ENCODE data around the gene LRRC3C.
A peak's percentile ranks its signal among the peaks of the same experiment; 100 is the strongest.

The LRRC3C gene

GRCh38 chr17:39950871-39951348 lies 23.4 kb downstream of the LRRC3C start:
- no peak for DNase-seq

DNA sequence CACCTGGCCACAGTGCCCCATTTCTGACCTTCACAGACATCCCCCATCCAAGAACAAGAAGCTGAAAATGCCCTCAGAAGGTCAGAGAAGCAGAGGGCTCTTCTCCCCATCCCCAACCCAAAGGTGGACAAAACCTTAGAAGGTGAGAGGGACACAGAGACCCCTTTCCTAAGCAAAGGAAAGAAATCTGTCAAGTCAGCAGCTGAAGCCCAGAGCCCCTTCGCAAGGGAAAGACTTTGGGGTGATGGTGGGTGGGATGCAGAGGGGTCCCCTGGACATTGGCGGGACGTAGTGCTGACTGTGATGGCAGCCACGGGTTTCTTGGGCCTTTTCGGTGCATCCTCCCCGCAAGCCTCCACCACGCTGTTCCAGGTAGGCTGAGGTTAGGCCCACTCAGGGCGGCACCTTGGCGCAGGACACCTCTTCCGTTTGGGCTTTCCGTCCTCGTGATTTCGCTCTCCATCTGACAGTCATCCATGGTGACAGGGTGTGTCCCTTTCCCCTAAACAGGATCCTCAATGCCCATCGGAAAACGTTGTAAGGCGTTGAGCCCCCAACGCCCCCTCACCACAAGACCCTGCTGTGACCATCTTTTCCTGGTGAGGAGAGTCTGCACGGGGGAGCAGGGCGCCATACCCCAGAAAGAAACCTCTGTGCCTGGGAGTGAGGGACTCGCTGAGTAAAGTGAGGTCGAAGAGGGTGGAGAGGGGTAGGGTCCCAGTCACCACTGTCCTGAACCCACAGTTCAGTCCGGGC lies 24.6 kb downstream of the LRRC3C start:
- no peak for DNase-seq

DNA sequence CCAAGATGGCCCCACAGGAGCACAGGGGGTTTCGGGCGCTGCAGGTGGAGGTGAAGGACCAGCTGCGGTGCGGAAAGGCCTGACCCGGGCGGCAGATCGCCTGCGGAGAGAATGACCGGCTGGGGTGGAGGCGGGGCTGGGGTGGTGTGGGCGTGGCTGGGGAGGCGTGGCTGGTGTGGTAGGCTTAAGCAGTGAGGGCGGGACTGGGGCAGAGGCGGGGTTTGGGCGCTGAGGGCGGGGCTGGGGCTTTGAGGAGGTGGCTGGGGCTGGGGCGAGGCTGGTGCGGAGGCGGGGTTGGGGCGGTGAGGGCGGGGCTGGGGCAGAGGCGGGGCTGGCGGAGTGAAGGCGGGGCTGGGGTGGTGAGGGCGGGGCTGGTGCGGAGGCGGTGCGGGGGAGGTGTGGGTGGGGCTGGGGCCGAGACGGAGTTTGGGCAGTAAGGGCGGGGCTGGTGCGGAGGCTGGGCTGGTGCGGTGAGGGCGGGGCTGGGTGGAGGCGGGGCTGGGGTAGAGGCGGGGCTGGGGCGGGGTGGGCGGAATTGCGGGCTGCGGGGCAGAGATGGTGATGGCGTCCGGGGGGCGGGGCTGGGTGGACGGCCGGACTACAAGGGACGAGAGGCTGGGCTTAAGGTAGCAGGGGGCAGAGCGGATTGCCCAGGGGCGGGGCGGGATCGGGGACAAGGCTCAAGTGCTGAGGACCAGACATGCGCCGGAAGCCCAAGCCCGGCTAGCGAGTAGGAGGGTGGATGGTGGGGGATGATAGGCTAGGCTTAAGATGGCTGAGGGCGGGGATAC lies 25.3 kb downstream of the LRRC3C start:
- peak; percentile 91 for DNase-seq

DNA sequence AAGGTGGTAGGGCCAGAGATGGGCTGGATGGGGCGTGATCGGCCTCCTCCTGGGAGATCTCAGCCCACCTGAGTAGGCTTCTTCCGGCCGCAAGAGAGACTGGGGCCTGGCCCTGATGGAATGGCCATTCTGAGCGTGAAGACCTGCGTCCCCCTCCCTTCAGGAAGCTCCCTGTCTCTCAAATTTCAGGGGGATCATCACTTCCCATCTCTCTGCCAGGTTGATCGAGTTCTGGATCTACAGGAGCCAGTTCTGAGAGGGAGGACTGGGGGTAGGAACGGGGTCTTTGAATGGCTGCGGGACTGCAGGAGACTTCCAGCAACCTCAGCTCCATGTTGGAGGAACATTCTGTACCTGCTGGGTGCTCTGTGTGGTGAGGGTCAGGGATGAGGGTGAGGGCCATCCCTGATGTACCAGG lies 25.9 kb downstream of the LRRC3C start:
- DNase-seq, result no peak

DNA sequence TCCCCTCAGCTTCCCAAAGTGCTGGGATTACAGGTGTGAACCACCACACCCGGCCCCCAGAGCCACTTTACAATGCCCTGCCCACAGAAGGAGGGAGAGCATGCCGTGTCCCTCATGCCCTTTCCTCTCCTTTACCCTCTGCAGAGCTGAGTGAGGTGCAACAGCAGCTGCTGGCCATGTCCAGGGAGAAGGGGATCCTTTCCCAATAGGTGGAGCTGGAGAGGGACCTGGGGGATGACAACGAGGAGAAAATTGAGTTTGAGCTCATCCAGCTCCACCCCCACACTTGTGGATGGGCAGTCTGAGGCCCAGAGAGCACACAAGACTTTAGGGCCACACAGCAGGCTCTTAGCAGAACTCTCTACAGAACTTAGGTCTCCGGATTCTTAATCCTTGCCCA lies 27.3 kb downstream of the LRRC3C start:
- no peak for DNase-seq

DNA sequence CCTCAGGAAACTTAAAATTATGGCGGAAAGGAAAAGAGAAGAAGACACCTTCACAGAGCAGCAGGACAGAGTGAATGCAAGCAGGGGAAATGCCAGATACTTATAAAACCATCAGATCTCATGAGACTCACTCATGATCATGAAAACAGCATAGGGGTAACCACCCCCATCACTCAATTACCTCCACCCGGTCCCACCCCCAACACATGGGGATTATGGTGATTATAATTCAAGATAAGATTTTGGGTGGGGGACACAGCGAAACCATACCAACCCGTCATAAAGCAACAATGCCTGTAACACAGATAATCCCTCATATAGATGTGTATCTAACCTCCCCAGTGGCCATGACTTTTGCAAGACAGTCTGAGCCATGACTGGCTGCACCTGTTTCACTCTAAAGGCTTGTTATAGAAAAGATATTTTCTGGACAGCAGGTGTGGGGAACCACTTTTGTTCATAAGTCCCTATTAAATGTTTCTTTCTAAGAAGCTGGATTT lies 28.2 kb downstream of the LRRC3C start:
- no peak for DNase-seq

GRCh38 chr17:39960524-39961041 lies 33.1 kb downstream of the LRRC3C start:
- no peak for DNase-seq

GRCh38 chr17:39962642-39963220 lies 35.2 kb downstream of the LRRC3C start, which contains the start of gene GSDMA:
Gene GSDMA (plus strand): TSS chr17:39963004. CDS start chr17:39965688, 2,684 bp downstream.
- no peak for DNase-seq

- DNase-seq, result no peak
Observed at GRCh38 chr17:39963829-39964228, 36.3 kb downstream of the LRRC3C start.

DNA sequence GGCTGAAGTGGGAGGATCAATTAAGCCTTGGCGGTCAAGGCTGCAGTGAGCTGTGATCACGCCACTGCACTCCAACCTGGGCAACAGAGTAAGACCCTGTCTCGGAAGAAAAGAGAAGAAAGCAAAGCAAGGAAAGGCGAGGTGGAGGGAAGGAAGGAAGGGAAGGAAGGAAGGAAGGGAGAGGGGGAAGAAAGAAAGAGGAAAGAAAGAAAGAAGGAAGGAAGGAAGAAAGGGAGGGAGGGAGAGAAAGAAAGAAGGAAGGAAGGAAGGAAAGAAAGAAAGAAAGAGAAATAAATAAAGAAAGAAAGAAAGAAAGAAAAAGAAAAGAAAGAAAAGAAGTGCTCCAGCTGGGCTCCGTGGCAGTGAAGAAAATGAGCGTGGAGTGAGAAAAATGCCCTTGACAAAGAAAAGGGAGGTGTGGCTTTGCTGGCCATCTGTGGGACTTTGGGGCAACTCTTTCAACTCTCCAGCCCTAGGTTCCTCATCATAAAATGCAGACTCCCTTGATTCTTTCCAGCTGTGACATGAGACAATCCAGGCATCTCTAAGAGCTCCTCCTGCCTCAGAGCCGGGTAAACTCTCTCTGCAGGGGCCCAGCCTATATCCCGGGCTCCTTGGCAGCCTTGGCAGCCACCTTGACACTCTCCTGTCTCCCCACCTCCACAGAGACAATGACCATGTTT lies 37.6 kb downstream of the LRRC3C start:
- no peak for DNase-seq

DNA sequence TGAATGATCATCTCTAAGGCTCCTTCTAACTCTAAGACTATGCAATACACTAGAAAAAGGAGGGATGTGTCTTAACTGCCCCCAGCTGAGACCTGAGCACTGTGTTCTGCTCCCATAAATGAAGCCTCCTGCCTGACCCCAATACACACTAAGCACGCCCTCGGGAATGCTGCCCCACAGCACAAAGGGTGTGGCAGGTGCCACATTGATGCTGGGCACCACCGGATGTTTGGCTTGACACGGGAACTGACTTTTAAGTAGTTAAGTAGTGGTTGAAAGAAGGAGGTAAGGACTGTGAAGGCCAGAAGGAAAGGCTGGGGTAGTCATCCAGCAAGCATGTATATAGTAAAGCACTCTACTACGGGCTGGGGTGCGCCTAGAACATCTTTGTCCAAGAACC lies 39.2 kb downstream of the LRRC3C start:
- DNase-seq, result no peak

GRCh38 chr17:39968761-39969160 lies 41.2 kb downstream of the LRRC3C start:
- DNase-seq, result no peak

- peak; percentile 62 for DNase-seq
Observed at GRCh38 chr17:39969375-39969774, 41.8 kb downstream of the LRRC3C start.

DNA sequence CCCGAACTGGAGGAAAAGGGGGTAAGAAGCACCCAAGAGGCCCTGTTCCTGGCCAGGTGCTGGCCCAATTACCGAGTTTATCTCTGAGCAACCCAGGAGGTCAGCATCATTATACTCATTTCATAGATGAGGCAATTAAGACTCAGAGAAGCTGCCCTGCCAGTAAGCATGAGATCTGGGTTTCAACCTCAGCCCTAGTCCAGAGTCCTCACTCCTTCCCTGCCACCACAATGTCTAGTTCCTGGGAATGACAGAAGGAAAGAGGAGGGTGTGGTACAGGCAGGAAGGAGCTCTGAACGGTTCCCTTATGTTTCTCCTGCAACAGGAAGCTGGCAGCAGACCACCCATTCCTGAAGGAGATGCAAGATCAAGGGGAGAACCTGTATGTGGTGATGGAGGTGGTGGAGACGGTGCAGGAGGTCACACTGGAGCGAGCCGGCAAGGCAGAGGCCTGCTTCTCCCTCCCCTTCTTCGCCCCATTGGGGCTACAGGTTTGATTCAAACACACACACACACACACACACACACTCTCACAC lies 42.7 kb downstream of the LRRC3C start:
- no peak for DNase-seq

DNA sequence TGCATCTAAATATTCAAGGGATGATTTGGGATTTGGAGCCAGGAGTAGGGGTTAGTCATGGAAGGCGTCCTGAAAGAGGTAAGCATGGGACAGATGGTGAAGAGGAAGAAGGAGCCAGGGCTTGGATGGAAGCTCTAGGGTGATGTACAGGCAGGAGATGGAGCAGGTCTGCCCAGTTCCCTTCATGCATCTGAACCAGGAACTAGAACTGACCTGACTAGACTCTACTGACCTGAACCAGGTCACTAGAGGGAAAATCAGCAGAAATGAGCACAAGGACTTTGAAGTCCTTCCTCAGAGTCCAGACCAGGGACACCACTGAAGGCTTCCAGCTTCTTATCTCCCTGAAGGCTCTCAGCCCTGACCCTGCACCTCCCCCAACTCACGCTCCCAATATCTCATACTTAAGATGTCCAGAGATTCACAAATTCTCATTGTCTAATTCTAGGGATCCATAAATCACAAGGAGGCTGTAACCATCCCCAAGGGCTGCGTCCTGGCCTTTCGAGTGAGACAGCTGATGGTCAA lies 43.6 kb downstream of the LRRC3C start:
- no peak for DNase-seq

DNA sequence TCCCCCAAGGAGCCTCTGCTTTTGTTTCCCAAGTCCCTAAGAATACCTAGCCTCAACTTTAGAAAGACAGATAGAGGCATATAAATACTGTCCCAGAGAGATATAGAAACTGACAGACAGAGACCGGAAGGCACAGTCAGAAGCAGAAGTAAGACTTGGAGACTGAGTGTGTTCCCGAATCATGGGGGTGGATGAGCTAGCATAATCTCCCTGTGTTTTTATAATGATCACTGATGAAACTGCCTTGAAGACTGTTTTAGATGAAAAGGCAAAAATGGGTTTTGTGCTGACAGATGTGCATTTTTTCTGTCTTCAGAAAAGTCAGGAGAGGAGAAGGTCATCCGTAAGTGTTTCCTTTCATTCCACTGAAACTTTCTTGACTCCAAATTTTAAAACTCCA lies 44.7 kb downstream of the LRRC3C start:
- DNase-seq, result peak; percentile 86

DNA sequence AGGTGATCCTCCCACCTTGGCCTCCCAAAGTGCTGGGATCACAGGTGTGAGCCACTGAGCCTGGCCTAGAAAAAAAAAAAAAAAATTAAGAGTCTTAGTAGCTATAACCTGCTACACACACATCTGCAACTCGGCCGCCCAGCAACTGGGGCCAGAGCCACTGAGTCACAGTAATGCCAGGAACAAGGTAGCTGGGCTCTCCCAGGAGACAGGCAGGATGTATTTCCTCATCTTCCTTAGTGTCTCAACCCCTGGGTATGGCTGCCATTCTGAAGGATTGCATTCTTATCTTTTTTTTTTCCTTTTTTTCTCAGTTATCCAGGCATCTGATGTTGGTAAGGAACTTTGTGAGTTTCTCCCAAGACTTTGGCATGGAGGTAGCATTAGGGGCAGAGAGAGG lies 46.0 kb downstream of the LRRC3C start:
- DNase-seq, result no peak

- DNase-seq, result no peak
Observed at GRCh38 chr17:39974433-39974832, 46.9 kb downstream of the LRRC3C start.

DNA sequence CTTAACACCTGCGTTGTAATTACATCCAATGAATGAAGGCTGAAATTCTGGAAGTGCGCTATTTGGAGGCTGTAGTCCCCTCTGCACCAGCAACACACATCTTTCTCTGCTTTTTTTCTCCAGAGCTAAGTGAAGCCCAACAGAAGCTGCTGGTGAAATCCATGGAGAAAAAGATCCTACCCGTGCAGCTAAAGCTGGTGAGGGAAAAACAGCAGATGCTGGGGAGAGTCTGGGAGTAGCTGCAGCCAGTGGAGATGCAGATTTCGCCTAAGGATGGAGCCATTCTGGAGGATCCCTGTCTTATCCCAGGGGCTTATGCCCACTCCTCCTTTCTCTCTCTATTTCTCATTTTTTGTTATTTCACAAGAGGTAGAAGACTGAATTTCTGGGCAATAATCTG lies 48.3 kb downstream of the LRRC3C start:
- no peak for DNase-seq

GRCh38 chr17:39979016-39979670 lies 51.6 kb downstream of the LRRC3C start:
- DNase-seq, result peak; percentile 24

DNA sequence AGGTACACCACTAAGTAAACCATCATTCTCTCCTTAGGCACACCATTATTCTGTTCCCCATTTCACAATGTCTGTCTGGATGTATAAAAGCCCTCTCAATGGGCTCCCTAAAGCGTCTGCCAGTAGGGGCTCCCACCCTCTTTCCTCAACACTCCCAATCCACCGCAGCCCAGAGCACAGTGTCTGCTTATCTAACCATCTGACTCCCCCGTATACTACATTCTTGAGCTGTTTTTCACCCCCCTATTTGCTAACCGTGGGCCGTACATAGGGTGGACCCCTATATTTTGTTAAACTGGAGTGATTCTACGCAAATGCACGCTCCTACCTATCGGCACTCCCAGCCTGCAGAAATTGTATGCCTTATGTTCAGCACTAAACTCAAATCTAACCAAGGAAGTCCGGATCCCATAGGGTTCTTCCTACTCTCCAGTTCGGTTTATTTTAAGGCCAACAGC lies 52.4 kb downstream of the LRRC3C start:
- no peak for DNase-seq
